Measurements from ENCODE around the gene ZNF862.

Gene ZNF862

DNA sequence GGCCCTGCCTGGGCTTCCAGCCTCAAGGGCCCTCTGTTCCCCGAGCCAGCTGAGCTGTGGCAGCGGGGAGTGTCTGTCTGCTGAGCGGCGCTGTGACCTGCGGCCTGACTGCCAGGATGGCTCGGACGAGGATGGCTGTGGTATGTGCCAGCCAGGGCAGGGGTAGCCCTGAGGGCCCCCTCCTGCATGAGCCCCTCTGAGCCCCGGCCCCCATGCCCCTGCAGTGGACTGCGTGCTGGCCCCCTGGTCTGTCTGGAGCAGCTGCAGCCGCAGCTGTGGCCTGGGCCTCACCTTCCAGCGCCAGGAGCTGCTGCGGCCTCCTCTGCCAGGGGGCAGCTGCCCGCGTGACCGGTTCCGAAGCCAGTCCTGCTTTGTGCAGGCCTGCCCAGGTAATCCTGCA, 36.4 kb upstream of the ZNF862 start:
- Mint-ChIP-seq H3K4me1 (ENCODE audit: low read depth) (no peaks in the 10 kb centered on the region), H3K9me3 (no peaks in the 10 kb centered on the region), H3K27ac (no peak overlapping the region), H3K36me3 (ENCODE audit: low read depth) (no peaks in the 10 kb centered on the region), H3K27me3 (no peaks in the 10 kb centered on the region), H3K4me3 (no peak overlapping the region)
- DNase-seq, result no peak

DNA sequence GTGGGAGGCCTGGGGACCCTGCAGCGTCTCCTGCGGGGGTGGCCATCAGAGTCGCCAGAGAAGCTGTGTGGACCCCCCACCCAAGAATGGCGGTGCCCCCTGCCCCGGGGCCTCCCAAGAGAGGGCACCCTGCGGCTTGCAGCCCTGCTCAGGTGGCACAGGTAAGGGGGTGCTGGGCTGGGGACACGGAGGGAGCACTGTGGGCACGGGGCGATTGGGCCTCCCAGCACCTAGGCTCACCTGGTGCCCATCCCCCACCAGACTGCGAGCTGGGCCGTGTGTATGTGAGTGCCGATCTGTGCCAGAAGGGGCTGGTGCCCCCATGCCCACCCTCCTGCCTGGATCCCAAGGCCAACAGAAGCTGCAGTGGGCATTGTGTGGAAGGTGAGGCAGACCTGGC, 35.2 kb upstream of the ZNF862 start:
- H3K4me3 Mint-ChIP-seq, result no peak overlapping the region
- peaks cover 1% of the 10 kb centered on the region for H3K4me1 Mint-ChIP-seq (ENCODE audit: low read depth)
- H3K36me3 Mint-ChIP-seq (ENCODE audit: low read depth), result no peaks in the 10 kb centered on the region
- H3K27me3 Mint-ChIP-seq, result no peaks in the 10 kb centered on the region
- no peaks in the 10 kb centered on the region for H3K9me3 Mint-ChIP-seq
- H3K27ac Mint-ChIP-seq, result no peak overlapping the region
- DNase-seq, result no peak

GRCh38 chr7:149803551-149804074, 34.6 kb upstream of the ZNF862 start:
- DNase-seq, result no peak
- Mint-ChIP-seq H3K4me3 (no peak overlapping the region), H3K36me3 (ENCODE audit: low read depth) (no peaks in the 10 kb centered on the region), H3K4me1 (ENCODE audit: low read depth) (peaks cover 1% of the 10 kb centered on the region), H3K9me3 (no peaks in the 10 kb centered on the region), H3K27ac (no peak overlapping the region), H3K27me3 (no peaks in the 10 kb centered on the region)

DNA sequence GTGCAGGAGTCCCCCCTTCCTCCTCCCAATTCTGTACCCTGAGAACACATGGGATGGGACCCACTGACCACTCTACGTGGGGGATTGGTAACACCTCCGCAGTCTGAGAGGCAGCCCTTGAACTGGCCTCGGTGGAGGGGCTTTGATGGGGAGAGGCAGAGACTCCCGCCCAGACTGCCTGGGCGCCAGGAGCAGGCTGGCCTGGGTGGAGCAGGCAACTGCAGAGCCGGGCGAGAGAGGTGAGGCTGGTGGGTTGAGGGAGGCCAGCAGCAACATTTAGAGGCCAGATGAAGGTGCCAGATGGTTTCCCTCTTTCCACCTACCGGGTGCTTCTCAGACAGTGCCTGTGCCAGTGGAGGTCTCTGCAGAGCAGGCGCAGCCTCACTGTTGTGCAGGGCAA, 34.1 kb upstream of the ZNF862 start:
- H3K4me3 Mint-ChIP-seq, result no peak overlapping the region
- H3K27me3 Mint-ChIP-seq, result no peaks in the 10 kb centered on the region
- peaks cover 1% of the 10 kb centered on the region for H3K4me1 Mint-ChIP-seq (ENCODE audit: low read depth)
- H3K27ac Mint-ChIP-seq, result no peak overlapping the region
- no peak for DNase-seq
- no peaks in the 10 kb centered on the region for H3K36me3 Mint-ChIP-seq (ENCODE audit: low read depth)
- no peaks in the 10 kb centered on the region for H3K9me3 Mint-ChIP-seq

DNA sequence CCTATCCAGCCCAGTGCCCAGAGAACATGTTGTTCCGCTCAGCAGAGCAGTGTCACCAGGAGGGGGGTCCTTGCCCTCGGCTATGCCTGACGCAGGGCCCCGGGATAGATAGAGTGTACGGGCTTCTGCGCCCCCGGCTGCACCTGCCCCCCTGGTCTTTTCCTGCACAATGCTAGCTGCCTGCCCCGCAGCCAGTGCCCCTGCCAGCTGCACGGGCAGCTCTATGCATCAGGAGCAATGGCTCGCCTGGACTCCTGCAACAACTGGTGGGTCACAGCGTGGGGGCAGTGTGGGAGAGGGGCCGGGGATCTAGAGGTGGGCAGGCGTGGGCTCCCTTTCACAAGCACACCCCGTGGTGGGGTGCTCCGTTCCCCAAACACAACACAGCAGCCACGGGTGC, 31.4 kb upstream of the ZNF862 start:
- peaks cover 1% of the 10 kb centered on the region for H3K4me1 Mint-ChIP-seq (ENCODE audit: low read depth)
- H3K27ac Mint-ChIP-seq, result no peak overlapping the region
- no peak overlapping the region for H3K4me3 Mint-ChIP-seq
- no peaks in the 10 kb centered on the region for H3K9me3 Mint-ChIP-seq
- DNase-seq, result no peak
- no peaks in the 10 kb centered on the region for H3K36me3 Mint-ChIP-seq (ENCODE audit: low read depth)
- H3K27me3 Mint-ChIP-seq, result no peaks in the 10 kb centered on the region

- Mint-ChIP-seq H3K4me1 (ENCODE audit: low read depth) (peaks cover 1% of the 10 kb centered on the region), H3K36me3 (ENCODE audit: low read depth) (no peaks in the 10 kb centered on the region), H3K27me3 (no peaks in the 10 kb centered on the region), H3K4me3 (no peak overlapping the region), H3K27ac (no peak overlapping the region), H3K9me3 (no peaks in the 10 kb centered on the region)
- no peak for DNase-seq
Measured at GRCh38 chr7:149808311-149808710, 29.9 kb upstream of the ZNF862 start.

DNA sequence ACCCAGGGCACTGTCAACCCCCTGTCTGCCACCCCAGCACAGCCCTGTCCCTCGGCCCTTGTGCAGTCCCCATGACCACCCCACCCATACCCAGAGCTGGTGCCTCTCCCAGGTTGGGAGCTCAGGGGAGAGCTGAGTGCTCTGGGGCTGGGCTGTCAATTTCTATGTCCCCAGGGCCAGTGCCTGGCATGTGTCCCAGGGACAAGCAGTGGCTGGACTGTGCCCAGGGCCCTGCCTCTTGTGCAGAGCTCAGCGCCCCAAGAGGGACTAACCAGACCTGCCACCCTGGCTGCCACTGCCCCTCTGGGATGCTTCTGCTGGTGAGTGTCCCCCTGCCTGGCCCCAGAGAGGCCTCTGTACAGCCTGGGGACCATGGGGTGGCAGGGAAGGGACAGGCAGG, 29.0 kb upstream of the ZNF862 start:
- Mint-ChIP-seq H3K9me3 (no peaks in the 10 kb centered on the region), H3K27ac (no peak overlapping the region), H3K4me3 (no peak overlapping the region), H3K27me3 (no peaks in the 10 kb centered on the region), H3K4me1 (ENCODE audit: low read depth) (peaks cover 1% of the 10 kb centered on the region), H3K36me3 (ENCODE audit: low read depth) (no peaks in the 10 kb centered on the region)
- no peak for DNase-seq

GRCh38 chr7:149811221-149811620, 27.0 kb upstream of the ZNF862 start:
- Mint-ChIP-seq H3K4me1 (ENCODE audit: low read depth) (peaks cover 1% of the 10 kb centered on the region), H3K4me3 (no peak overlapping the region), H3K36me3 (ENCODE audit: low read depth) (no peaks in the 10 kb centered on the region), H3K27me3 (no peaks in the 10 kb centered on the region), H3K9me3 (no peaks in the 10 kb centered on the region), H3K27ac (no peak overlapping the region)
- DNase-seq, result no peak

DNA sequence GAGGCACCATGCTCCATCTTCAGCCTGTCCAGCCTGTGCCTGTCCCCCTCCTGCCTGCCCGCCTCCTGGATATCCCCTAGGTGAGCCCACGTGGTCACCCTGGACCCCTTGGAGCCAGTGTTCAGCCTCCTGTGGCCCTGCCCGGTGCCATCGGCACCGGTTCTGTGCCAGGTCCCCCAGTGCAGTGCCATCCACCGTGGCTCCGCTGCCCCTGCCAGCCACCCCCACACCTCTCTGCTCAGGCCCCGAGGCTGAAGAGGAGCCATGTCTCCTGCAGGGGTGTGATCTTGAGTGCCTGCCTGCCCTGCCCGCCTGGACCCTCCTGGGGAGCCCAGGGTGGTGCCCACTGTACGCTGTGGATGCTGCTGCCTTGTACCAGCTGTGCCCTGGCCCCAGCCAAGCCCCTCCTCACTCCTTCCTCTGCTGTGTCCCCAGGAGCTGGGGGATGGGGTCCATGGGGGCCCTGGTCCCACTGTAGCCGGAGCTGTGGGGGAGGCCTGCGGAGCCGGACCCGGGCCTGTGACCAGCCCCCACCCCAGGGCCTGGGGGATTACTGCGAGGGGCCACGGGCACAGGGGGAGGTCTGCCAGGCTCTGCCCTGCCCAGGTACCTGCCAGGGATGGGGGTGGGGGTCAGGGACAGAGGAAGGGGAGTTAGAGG, 26.2 kb upstream of the ZNF862 start:
- H3K4me1 Mint-ChIP-seq (ENCODE audit: low read depth), result peaks cover 1% of the 10 kb centered on the region
- no peak overlapping the region for H3K4me3 Mint-ChIP-seq
- no peaks in the 10 kb centered on the region for H3K9me3 Mint-ChIP-seq
- no peak for DNase-seq
- H3K27ac Mint-ChIP-seq, result no peak overlapping the region
- no peaks in the 10 kb centered on the region for H3K36me3 Mint-ChIP-seq (ENCODE audit: low read depth)
- H3K27me3 Mint-ChIP-seq, result no peaks in the 10 kb centered on the region

GRCh38 chr7:149813254-149814035, 24.7 kb upstream of the ZNF862 start:
- Mint-ChIP-seq H3K9me3 (no peaks in the 10 kb centered on the region), H3K27me3 (no peaks in the 10 kb centered on the region), H3K36me3 (ENCODE audit: low read depth) (no peaks in the 10 kb centered on the region), H3K4me3 (no peak overlapping the region), H3K27ac (no peak overlapping the region), H3K4me1 (ENCODE audit: low read depth) (no peaks in the 10 kb centered on the region)
- no peak for DNase-seq

DNA sequence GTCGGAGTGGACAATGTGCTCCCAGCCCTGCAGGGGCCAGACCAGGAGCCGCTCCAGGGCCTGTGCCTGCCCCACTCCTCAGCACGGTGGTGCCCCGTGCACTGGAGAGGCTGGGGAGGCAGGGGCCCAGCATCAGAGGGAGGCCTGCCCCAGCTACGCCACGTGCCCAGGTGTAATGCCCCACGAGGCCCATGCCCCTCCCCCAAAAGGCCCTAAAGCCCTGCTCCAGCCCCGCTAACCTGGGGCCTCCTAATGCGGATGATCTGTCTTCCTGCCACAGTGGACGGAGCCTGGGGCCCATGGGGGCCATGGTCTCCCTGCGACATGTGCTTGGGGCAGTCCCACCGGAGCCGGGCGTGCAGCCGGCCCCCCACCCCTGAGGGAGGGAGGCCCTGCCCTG, 23.7 kb upstream of the ZNF862 start:
- Mint-ChIP-seq H3K36me3 (ENCODE audit: low read depth) (no peaks in the 10 kb centered on the region), H3K4me3 (no peak overlapping the region), H3K27ac (no peak overlapping the region), H3K4me1 (ENCODE audit: low read depth) (no peaks in the 10 kb centered on the region), H3K27me3 (no peaks in the 10 kb centered on the region), H3K9me3 (no peaks in the 10 kb centered on the region)
- no peak for DNase-seq

DNA sequence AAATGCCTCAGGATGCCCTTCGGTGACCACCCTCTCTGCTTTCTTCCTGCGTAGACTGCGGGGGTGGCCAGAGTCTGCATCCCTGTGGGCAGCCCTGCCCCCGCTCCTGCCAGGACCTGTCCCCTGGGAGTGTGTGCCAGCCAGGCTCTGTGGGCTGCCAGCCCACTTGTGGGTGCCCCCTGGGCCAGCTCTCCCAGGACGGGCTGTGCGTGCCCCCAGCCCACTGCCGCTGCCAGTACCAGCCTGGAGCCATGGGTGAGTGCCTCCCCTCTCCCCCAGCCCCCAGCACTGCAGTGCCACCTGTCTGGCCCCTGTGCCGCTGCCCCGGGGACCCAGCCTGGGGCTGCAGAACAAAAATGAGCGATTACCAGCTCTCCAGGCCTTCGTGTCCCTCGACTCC, 23.1 kb upstream of the ZNF862 start:
- DNase-seq, result no peak
- no peaks in the 10 kb centered on the region for H3K27me3 Mint-ChIP-seq
- no peaks in the 10 kb centered on the region for H3K9me3 Mint-ChIP-seq
- no peaks in the 10 kb centered on the region for H3K36me3 Mint-ChIP-seq (ENCODE audit: low read depth)
- H3K4me3 Mint-ChIP-seq, result no peak overlapping the region
- no peaks in the 10 kb centered on the region for H3K4me1 Mint-ChIP-seq (ENCODE audit: low read depth)
- no peak overlapping the region for H3K27ac Mint-ChIP-seq

- Mint-ChIP-seq H3K27ac (no peak overlapping the region), H3K4me1 (ENCODE audit: low read depth) (no peaks in the 10 kb centered on the region), H3K36me3 (ENCODE audit: low read depth) (no peaks in the 10 kb centered on the region), H3K9me3 (no peaks in the 10 kb centered on the region), H3K27me3 (no peaks in the 10 kb centered on the region), H3K4me3 (no peak overlapping the region)
- no peak for DNase-seq
Measured at GRCh38 chr7:149815661-149816266, 22.4 kb upstream of the ZNF862 start.

- H3K27ac Mint-ChIP-seq, result no peak overlapping the region
- H3K4me1 Mint-ChIP-seq (ENCODE audit: low read depth), result no peaks in the 10 kb centered on the region
- no peak for DNase-seq
- no peaks in the 10 kb centered on the region for H3K27me3 Mint-ChIP-seq
- H3K4me3 Mint-ChIP-seq, result no peak overlapping the region
- no peaks in the 10 kb centered on the region for H3K36me3 Mint-ChIP-seq (ENCODE audit: low read depth)
- H3K9me3 Mint-ChIP-seq, result no peaks in the 10 kb centered on the region
Measured at GRCh38 chr7:149816267-149816751, 21.9 kb upstream of the ZNF862 start.

- H3K9me3 Mint-ChIP-seq, result no peaks in the 10 kb centered on the region
- DNase-seq, result no peak
- no peaks in the 10 kb centered on the region for H3K36me3 Mint-ChIP-seq (ENCODE audit: low read depth)
- H3K27me3 Mint-ChIP-seq, result no peaks in the 10 kb centered on the region
- H3K4me1 Mint-ChIP-seq (ENCODE audit: low read depth), result no peaks in the 10 kb centered on the region
- H3K27ac Mint-ChIP-seq, result no peak overlapping the region
- no peak overlapping the region for H3K4me3 Mint-ChIP-seq
Measured at GRCh38 chr7:149816794-149817193, 21.4 kb upstream of the ZNF862 start.
